OCI-LY3 (cell line): ENCODE results near the gene ASCL5.

Source experiments
- EZH2phosphoT487 ChIP-seq: fragments of 200-600 bp; shearing (Covaris generic); IDR thresholded peaks from 2 replicates; pipeline ENCODE4 v1.6.1; 2018; ENCODE audit warnings: antibody characterized with exemption, mixed run types, low read depth
- TF ChIP-seq, protein P1 (sequence below): fragments of 200-600, 300-600 bp; sonication (generic); IDR thresholded peaks from 2 replicates; pipeline ENCODE4 v1.5.1; 2014; ENCODE audit warnings: antibody characterized with exemption, low read length, low read depth

- TF ChIP-seq, protein P1, sequence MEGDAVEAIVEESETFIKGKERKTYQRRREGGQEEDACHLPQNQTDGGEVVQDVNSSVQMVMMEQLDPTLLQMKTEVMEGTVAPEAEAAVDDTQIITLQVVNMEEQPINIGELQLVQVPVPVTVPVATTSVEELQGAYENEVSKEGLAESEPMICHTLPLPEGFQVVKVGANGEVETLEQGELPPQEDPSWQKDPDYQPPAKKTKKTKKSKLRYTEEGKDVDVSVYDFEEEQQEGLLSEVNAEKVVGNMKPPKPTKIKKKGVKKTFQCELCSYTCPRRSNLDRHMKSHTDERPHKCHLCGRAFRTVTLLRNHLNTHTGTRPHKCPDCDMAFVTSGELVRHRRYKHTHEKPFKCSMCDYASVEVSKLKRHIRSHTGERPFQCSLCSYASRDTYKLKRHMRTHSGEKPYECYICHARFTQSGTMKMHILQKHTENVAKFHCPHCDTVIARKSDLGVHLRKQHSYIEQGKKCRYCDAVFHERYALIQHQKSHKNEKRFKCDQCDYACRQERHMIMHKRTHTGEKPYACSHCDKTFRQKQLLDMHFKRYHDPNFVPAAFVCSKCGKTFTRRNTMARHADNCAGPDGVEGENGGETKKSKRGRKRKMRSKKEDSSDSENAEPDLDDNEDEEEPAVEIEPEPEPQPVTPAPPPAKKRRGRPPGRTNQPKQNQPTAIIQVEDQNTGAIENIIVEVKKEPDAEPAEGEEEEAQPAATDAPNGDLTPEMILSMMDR: no peak
- TF ChIP-seq EZH2phosphoT487: no peak
Measured at GRCh38 chr1:201116091-201116490, 10.9 kb downstream of the ASCL5 start.
